Neural cell (in vitro differentiated cells): Measurements from ENCODE around the gene SLC13A1.

Experiments used
- CTCF ChIP-seq: fragments of 450-650 bp; IDR thresholded peaks from 2 replicates; pipeline ENCODE4 v1.5.1; 2014; ENCODE audit warnings: antibody characterized with exemption, mild to moderate bottlenecking, moderate library complexity; ENCODE audit not compliant: poor library complexity, severe bottlenecking
- EZH2 ChIP-seq: fragments of 200-600, 300-800 bp; shearing (Covaris generic), sonication (generic); IDR thresholded peaks from 2 replicates; pipeline ENCODE4 v1.6.1; 2014; ENCODE audit warnings: antibody characterized with exemption, low read length, borderline replicate concordance, mild to moderate bottlenecking; ENCODE audit not compliant: insufficient read depth, poor library complexity, severe bottlenecking
- POLR2AphosphoS5 ChIP-seq: IDR thresholded peaks from 2 replicates; pipeline ENCODE4 v1.6.1; 2012
- SMC3 ChIP-seq: fragments of 450-650 bp; conservative IDR thresholded peaks from 2 replicates; pipeline ENCODE4 v1.6.1; 2014; ENCODE audit warnings: antibody characterized with exemption, mild to moderate bottlenecking, moderate library complexity; ENCODE audit not compliant: poor library complexity

GRCh38 chr7:123120286-123120685 is 79.5 kb downstream of the SLC13A1 start:
- TF ChIP-seq CTCF, result no peak
- no peak for TF ChIP-seq POLR2AphosphoS5
- TF ChIP-seq EZH2, result no peak
- TF ChIP-seq SMC3, result no peak
